ENCODE results near the gene AOPEP.

The AOPEP gene

GRCh38 chr9:94805585-94805984 lies 79.1 kb downstream of the AOPEP start:
- Histone ChIP-seq H3K4me3 (ENCODE audit: low read depth in 1 of 2, low read length in 2 of 2) (no peak overlapping the region), H3K36me3 (ENCODE audit: control insufficient read depth in 1 of 2, insufficient read depth in 2 of 2, low read length in 2 of 2) (peaks cover 0 to 19% of the 10 kb centered on the region in 2 donors), H3K27ac (ENCODE audit: low read length) (peak overlapping the region; percentile 70), H3K9me3 (ENCODE audit: control insufficient read depth in 1 of 2, low read length in 2 of 2) (no peaks in the 10 kb centered on the region), H3K27me3 (ENCODE audit: low read depth, low read length) (no peaks in the 10 kb centered on the region), H3K4me1 (ENCODE audit: control insufficient read depth in 1 of 2, insufficient read depth in 2 of 2, low read length in 2 of 2) (peaks cover 3 to 4% of the 10 kb centered on the region in 2 donors)

GRCh38 chr9:94806307-94806893 lies 79.9 kb downstream of the AOPEP start:
- no peaks in the 10 kb centered on the region for H3K27me3 ChIP-seq (ENCODE audit: low read depth, low read length)
- no peak overlapping the region for H3K4me3 ChIP-seq (ENCODE audit: low read depth in 1 of 2, low read length in 2 of 2)
- peaks cover 3 to 4% of the 10 kb centered on the region in 2 donors for H3K4me1 ChIP-seq (ENCODE audit: control insufficient read depth in 1 of 2, insufficient read depth in 2 of 2, low read length in 2 of 2)
- H3K27ac ChIP-seq (ENCODE audit: low read length): peak overlapping the region; percentile 70
- peaks cover 0 to 11% of the 10 kb centered on the region in 2 donors for H3K36me3 ChIP-seq (ENCODE audit: control insufficient read depth in 1 of 2, insufficient read depth in 2 of 2, low read length in 2 of 2)
- no peaks in the 10 kb centered on the region for H3K9me3 ChIP-seq (ENCODE audit: control insufficient read depth in 1 of 2, low read length in 2 of 2)

GRCh38 chr9:94807556-94807955 lies 81.1 kb downstream of the AOPEP start:
- Histone ChIP-seq H3K4me3 (ENCODE audit: low read depth in 1 of 2, low read length in 2 of 2) (no peak overlapping the region), H3K27me3 (ENCODE audit: low read depth, low read length) (no peaks in the 10 kb centered on the region), H3K27ac (ENCODE audit: low read length) (no peak overlapping the region), H3K9me3 (ENCODE audit: control insufficient read depth in 1 of 2, low read length in 2 of 2) (no peaks in the 10 kb centered on the region), H3K4me1 (ENCODE audit: control insufficient read depth in 1 of 2, insufficient read depth in 2 of 2, low read length in 2 of 2) (peaks cover 0 to 4% of the 10 kb centered on the region in 2 donors), H3K36me3 (ENCODE audit: control insufficient read depth in 1 of 2, insufficient read depth in 2 of 2, low read length in 2 of 2) (peaks cover 0 to 11% of the 10 kb centered on the region in 2 donors)

- Histone ChIP-seq H3K4me3 (ENCODE audit: low read depth in 1 of 2, low read length in 2 of 2) (no peak overlapping the region), H3K4me1 (ENCODE audit: control insufficient read depth in 1 of 2, insufficient read depth in 2 of 2, low read length in 2 of 2) (peaks cover 0 to 4% of the 10 kb centered on the region in 2 donors), H3K9me3 (ENCODE audit: control insufficient read depth in 1 of 2, low read length in 2 of 2) (no peaks in the 10 kb centered on the region), H3K27me3 (ENCODE audit: low read depth, low read length) (no peaks in the 10 kb centered on the region), H3K27ac (ENCODE audit: low read length) (no peak overlapping the region), H3K36me3 (ENCODE audit: control insufficient read depth in 1 of 2, insufficient read depth in 2 of 2, low read length in 2 of 2) (peaks cover 0 to 11% of the 10 kb centered on the region in 2 donors)
Measured at GRCh38 chr9:94808926-94809700, 82.6 kb downstream of the AOPEP start.

- Histone ChIP-seq H3K27ac (ENCODE audit: low read length) (no peak overlapping the region), H3K4me3 (ENCODE audit: low read depth in 1 of 2, low read length in 2 of 2) (no peak overlapping the region), H3K27me3 (ENCODE audit: low read depth, low read length) (no peaks in the 10 kb centered on the region), H3K36me3 (ENCODE audit: control insufficient read depth in 1 of 2, insufficient read depth in 2 of 2, low read length in 2 of 2) (peaks cover 0 to 11% of the 10 kb centered on the region in 2 donors), H3K4me1 (ENCODE audit: control insufficient read depth in 1 of 2, insufficient read depth in 2 of 2, low read length in 2 of 2) (peaks cover 0 to 4% of the 10 kb centered on the region in 2 donors), H3K9me3 (ENCODE audit: control insufficient read depth in 1 of 2, low read length in 2 of 2) (no peaks in the 10 kb centered on the region)
Measured at GRCh38 chr9:94809778-94810177, 83.3 kb downstream of the AOPEP start.

- Histone ChIP-seq H3K9me3 (ENCODE audit: control insufficient read depth in 1 of 2, low read length in 2 of 2) (no peaks in the 10 kb centered on the region), H3K4me1 (ENCODE audit: control insufficient read depth in 1 of 2, insufficient read depth in 2 of 2, low read length in 2 of 2) (no peaks in the 10 kb centered on the region), H3K27me3 (ENCODE audit: low read depth, low read length) (no peaks in the 10 kb centered on the region), H3K4me3 (ENCODE audit: low read depth in 1 of 2, low read length in 2 of 2) (no peak overlapping the region), H3K27ac (ENCODE audit: low read length) (no peak overlapping the region), H3K36me3 (ENCODE audit: control insufficient read depth in 1 of 2, insufficient read depth in 2 of 2, low read length in 2 of 2) (peaks cover 0 to 8% of the 10 kb centered on the region in 2 donors)
Measured at GRCh38 chr9:94811074-94811473, 84.6 kb downstream of the AOPEP start.

GRCh38 chr9:94812343-94812742 lies 85.8 kb downstream of the AOPEP start:
- no peaks in the 10 kb centered on the region for H3K4me1 ChIP-seq (ENCODE audit: control insufficient read depth in 1 of 2, insufficient read depth in 2 of 2, low read length in 2 of 2)

GRCh38 chr9:94813379-94813778 lies 86.9 kb downstream of the AOPEP start:
- Histone ChIP-seq H3K27ac (ENCODE audit: low read length) (no peak overlapping the region), H3K4me1 (ENCODE audit: control insufficient read depth in 1 of 2, insufficient read depth in 2 of 2, low read length in 2 of 2) (no peaks in the 10 kb centered on the region), H3K4me3 (ENCODE audit: low read depth in 1 of 2, low read length in 2 of 2) (no peak overlapping the region), H3K36me3 (ENCODE audit: control insufficient read depth in 1 of 2, insufficient read depth in 2 of 2, low read length in 2 of 2) (no peaks in the 10 kb centered on the region), H3K9me3 (ENCODE audit: control insufficient read depth in 1 of 2, low read length in 2 of 2) (no peaks in the 10 kb centered on the region), H3K27me3 (ENCODE audit: low read depth, low read length) (no peaks in the 10 kb centered on the region)

More at GRCh38 chr9:94812343-94812742, 85.8 kb downstream of the AOPEP start:
- Histone ChIP-seq H3K36me3 (ENCODE audit: control insufficient read depth in 1 of 2, insufficient read depth in 2 of 2, low read length in 2 of 2) (no peaks in the 10 kb centered on the region), H3K9me3 (ENCODE audit: control insufficient read depth in 1 of 2, low read length in 2 of 2) (no peaks in the 10 kb centered on the region), H3K27me3 (ENCODE audit: low read depth, low read length) (no peaks in the 10 kb centered on the region), H3K27ac (ENCODE audit: low read length) (no peak overlapping the region), H3K4me3 (ENCODE audit: low read depth in 1 of 2, low read length in 2 of 2) (no peak overlapping the region)

- Histone ChIP-seq H3K9me3 (ENCODE audit: control insufficient read depth in 1 of 2, low read length in 2 of 2) (no peaks in the 10 kb centered on the region), H3K27ac (ENCODE audit: low read length) (no peak overlapping the region), H3K4me1 (ENCODE audit: control insufficient read depth in 1 of 2, insufficient read depth in 2 of 2, low read length in 2 of 2) (no peaks in the 10 kb centered on the region), H3K4me3 (ENCODE audit: low read depth in 1 of 2, low read length in 2 of 2) (no peak overlapping the region), H3K36me3 (ENCODE audit: control insufficient read depth in 1 of 2, insufficient read depth in 2 of 2, low read length in 2 of 2) (no peaks in the 10 kb centered on the region), H3K27me3 (ENCODE audit: low read depth, low read length) (no peaks in the 10 kb centered on the region)
Measured at GRCh38 chr9:94817291-94818177, 91.0 kb downstream of the AOPEP start.

GRCh38 chr9:94818178-94818541 lies 91.7 kb downstream of the AOPEP start:
- Histone ChIP-seq H3K36me3 (ENCODE audit: control insufficient read depth in 1 of 2, insufficient read depth in 2 of 2, low read length in 2 of 2) (no peaks in the 10 kb centered on the region), H3K27me3 (ENCODE audit: low read depth, low read length) (no peaks in the 10 kb centered on the region), H3K27ac (ENCODE audit: low read length) (no peak overlapping the region), H3K9me3 (ENCODE audit: control insufficient read depth in 1 of 2, low read length in 2 of 2) (no peaks in the 10 kb centered on the region), H3K4me3 (ENCODE audit: low read depth in 1 of 2, low read length in 2 of 2) (no peak overlapping the region), H3K4me1 (ENCODE audit: control insufficient read depth in 1 of 2, insufficient read depth in 2 of 2, low read length in 2 of 2) (no peaks in the 10 kb centered on the region)

- Histone ChIP-seq H3K9me3 (ENCODE audit: control insufficient read depth in 1 of 2, low read length in 2 of 2) (no peaks in the 10 kb centered on the region), H3K27ac (ENCODE audit: low read length) (no peak overlapping the region), H3K4me3 (ENCODE audit: low read depth in 1 of 2, low read length in 2 of 2) (no peak overlapping the region), H3K4me1 (ENCODE audit: control insufficient read depth in 1 of 2, insufficient read depth in 2 of 2, low read length in 2 of 2) (no peaks in the 10 kb centered on the region), H3K27me3 (ENCODE audit: low read depth, low read length) (no peaks in the 10 kb centered on the region), H3K36me3 (ENCODE audit: control insufficient read depth in 1 of 2, insufficient read depth in 2 of 2, low read length in 2 of 2) (no peaks in the 10 kb centered on the region)
Measured at GRCh38 chr9:94819161-94819687, 92.7 kb downstream of the AOPEP start.
